Osteocyte (in vitro differentiated cells): ENCODE measurements around the gene GPRIN2. TPM values are rescaled to one million over a fixed set of nuclear protein-coding genes. Genes with fewer than 3 reads are reported as not detected.

Source experiments
- DNase-seq: peaks from one replicate; pipeline ENCODE4 v3.0.0; 2021; ENCODE audit warnings: mixed read lengths; ENCODE audit not compliant: unreplicated experiment; ENCODE audit errors: extremely low spot score
- H3K27ac Mint-ChIP-seq: one replicate; pipeline ENCODE4 v1.8.0; 2021; ENCODE audit warnings: mild to moderate bottlenecking, mixed read lengths; ENCODE audit not compliant: unreplicated experiment
- H3K27me3 Mint-ChIP-seq: one replicate; pipeline ENCODE4 v1.8.0; 2021; ENCODE audit warnings: mixed read lengths; ENCODE audit not compliant: unreplicated experiment
- H3K36me3 Mint-ChIP-seq: one replicate; pipeline ENCODE4 v1.8.0; 2021; ENCODE audit warnings: mixed read lengths; ENCODE audit not compliant: unreplicated experiment
- H3K4me1 Mint-ChIP-seq: one replicate; pipeline ENCODE4 v1.8.0; 2021; ENCODE audit warnings: mixed read lengths; ENCODE audit not compliant: unreplicated experiment
- H3K4me3 Mint-ChIP-seq: one replicate; pipeline ENCODE4 v1.8.0; 2021; ENCODE audit warnings: mild to moderate bottlenecking, moderate library complexity, mixed read lengths; ENCODE audit not compliant: unreplicated experiment
- H3K9me3 Mint-ChIP-seq: one replicate; pipeline ENCODE4 v1.8.0; 2021; ENCODE audit warnings: mixed read lengths; ENCODE audit not compliant: unreplicated experiment
- total RNA-seq: library from RNA; stranded (reverse); gene quantifications from 2 replicates; pipeline ENCODE4 v1.2.1, GENCODE V29; 2021
- TF ChIP-seq, protein P1 (sequence below): fragments of 200-600 bp; sonication (generic); IDR thresholded peaks from 2 replicates; pipeline ENCODE4 v1.5.0; 2021; ENCODE audit warnings: antibody characterized with exemption, mild to moderate bottlenecking, moderate library complexity

GPRIN2 gene
- total RNA-seq, 1 donor from 2014 or later: 2.5 TPM

GRCh38 chr10:46525824-46526681, 30.4 kb downstream of the GPRIN2 start:
- DNase-seq: no peak
- H3K27me3 Mint-ChIP-seq: no peaks in the 10 kb centered on the region

DNA sequence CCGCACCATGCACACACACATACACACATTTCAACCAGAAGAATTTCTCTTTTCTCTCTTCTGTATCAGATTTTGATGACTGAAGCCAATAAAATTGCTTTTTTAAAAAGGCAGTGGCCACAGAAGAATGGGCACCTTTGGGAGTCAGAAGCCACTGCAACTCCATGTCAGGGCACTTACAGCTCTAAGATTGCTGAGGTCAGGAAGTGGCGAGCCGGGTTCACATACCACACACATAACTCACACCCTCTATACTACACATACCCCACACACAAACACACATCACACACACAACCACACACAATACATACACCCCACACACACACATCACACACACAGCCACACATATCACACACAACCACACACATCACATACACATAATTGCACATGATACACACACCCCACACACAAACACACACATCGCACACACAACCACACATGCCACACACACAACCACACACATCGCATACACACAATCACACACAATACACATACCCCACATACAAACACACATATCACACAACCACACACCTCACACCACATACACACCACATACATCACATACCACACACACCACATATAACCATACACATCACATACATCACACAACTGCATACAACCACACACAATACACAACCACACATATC, 31.2 kb downstream of the GPRIN2 start:
- TF ChIP-seq, protein P1, sequence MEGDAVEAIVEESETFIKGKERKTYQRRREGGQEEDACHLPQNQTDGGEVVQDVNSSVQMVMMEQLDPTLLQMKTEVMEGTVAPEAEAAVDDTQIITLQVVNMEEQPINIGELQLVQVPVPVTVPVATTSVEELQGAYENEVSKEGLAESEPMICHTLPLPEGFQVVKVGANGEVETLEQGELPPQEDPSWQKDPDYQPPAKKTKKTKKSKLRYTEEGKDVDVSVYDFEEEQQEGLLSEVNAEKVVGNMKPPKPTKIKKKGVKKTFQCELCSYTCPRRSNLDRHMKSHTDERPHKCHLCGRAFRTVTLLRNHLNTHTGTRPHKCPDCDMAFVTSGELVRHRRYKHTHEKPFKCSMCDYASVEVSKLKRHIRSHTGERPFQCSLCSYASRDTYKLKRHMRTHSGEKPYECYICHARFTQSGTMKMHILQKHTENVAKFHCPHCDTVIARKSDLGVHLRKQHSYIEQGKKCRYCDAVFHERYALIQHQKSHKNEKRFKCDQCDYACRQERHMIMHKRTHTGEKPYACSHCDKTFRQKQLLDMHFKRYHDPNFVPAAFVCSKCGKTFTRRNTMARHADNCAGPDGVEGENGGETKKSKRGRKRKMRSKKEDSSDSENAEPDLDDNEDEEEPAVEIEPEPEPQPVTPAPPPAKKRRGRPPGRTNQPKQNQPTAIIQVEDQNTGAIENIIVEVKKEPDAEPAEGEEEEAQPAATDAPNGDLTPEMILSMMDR: no peak
- Mint-ChIP-seq H3K27me3 (no peaks in the 10 kb centered on the region), H3K9me3 (no peaks in the 10 kb centered on the region), H3K4me3 (no peak overlapping the region), H3K4me1 (no peaks in the 10 kb centered on the region), H3K36me3 (no peaks in the 10 kb centered on the region), H3K27ac (no peak overlapping the region)
- no peak for DNase-seq

More at GRCh38 chr10:46525824-46526681, 30.4 kb downstream of the GPRIN2 start:
- Mint-ChIP-seq H3K36me3 (no peaks in the 10 kb centered on the region), H3K27ac (no peak overlapping the region), H3K9me3 (no peaks in the 10 kb centered on the region), H3K4me3 (no peak overlapping the region), H3K4me1 (no peaks in the 10 kb centered on the region)
- TF ChIP-seq, protein P1: no peak

- DNase-seq: no peak
- TF ChIP-seq, protein P1: no peak
- no peaks in the 10 kb centered on the region for H3K27me3 Mint-ChIP-seq
- H3K36me3 Mint-ChIP-seq: no peaks in the 10 kb centered on the region
- H3K27ac Mint-ChIP-seq: no peak overlapping the region
- no peaks in the 10 kb centered on the region for H3K9me3 Mint-ChIP-seq
- no peaks in the 10 kb centered on the region for H3K4me1 Mint-ChIP-seq
- no peak overlapping the region for H3K4me3 Mint-ChIP-seq
Observed at GRCh38 chr10:46524472-46525176, 31.8 kb downstream of the GPRIN2 start.

- Mint-ChIP-seq H3K4me3 (no peak overlapping the region), H3K27me3 (no peaks in the 10 kb centered on the region), H3K36me3 (no peaks in the 10 kb centered on the region), H3K4me1 (no peaks in the 10 kb centered on the region), H3K27ac (no peak overlapping the region), H3K9me3 (no peaks in the 10 kb centered on the region)
- TF ChIP-seq, protein P1: no peak
- DNase-seq: no peak
Observed at GRCh38 chr10:46523962-46524471, 32.4 kb downstream of the GPRIN2 start.
